ENCODE data around the gene KCNQ1. TPM values are rescaled to one million over a fixed set of nuclear protein-coding genes. Genes with fewer than 3 reads are reported as not detected.

Gene KCNQ1
- total and polyA plus RNA-seq, 9 of the 15 experiments (the other 6 are each of a cell fraction or from before 2014, with no cell fraction given): 0.44 TPM; not detected in 8

DNA sequence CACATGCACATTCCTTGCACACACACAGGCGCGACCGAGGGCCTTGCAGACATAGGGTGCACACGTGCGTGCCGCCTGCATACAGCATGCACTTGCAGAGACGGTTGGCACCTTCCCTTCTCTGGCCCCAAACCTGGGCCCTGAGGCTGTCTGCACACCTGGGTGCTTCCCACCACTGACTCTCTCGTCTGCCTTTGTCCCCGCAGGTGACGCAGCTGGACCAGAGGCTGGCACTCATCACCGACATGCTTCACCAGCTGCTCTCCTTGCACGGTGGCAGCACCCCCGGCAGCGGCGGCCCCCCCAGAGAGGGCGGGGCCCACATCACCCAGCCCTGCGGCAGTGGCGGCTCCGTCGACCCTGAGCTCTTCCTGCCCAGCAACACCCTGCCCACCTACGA is 402.8 kb downstream of the KCNQ1 start (continued):
- TF ChIP-seq, protein P1, sequence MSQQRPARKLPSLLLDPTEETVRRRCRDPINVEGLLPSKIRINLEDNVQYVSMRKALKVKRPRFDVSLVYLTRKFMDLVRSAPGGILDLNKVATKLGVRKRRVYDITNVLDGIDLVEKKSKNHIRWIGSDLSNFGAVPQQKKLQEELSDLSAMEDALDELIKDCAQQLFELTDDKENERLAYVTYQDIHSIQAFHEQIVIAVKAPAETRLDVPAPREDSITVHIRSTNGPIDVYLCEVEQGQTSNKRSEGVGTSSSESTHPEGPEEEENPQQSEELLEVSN (IDR thresholded peaks at IDR 0.05; ENCODE audit: borderline replicate concordance in 1 of 2, extremely low read depth in 1 of 2, insufficient read depth in 1 of 2, insufficient read length in 1 of 2, low read depth in 1 of 2, low read length in 1 of 2, poor library complexity in 1 of 2, severe bottlenecking in 1 of 2): no peak
- TF ChIP-seq PHB2 (IDR thresholded peaks at IDR 0.05; ENCODE audit: low read depth) (no peak), ZNF165 (CRISPR knock-in tag; IDR thresholded peaks at IDR 0.05; ENCODE audit: borderline replicate concordance) (no peak), TAF9B (IDR thresholded peaks at IDR 0.05; ENCODE audit: partially characterized antibody) (no peak)

DNA sequence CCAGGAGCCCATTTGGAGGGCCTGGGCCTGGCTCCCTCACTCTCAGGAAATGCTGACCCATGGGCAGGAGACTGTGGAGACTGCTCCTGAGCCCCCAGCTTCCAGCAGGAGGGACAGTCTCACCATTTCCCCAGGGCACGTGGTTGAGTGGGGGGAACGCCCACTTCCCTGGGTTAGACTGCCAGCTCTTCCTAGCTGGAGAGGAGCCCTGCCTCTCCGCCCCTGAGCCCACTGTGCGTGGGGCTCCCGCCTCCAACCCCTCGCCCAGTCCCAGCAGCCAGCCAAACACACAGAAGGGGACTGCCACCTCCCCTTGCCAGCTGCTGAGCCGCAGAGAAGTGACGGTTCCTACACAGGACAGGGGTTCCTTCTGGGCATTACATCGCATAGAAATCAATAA is 403.7 kb downstream of the KCNQ1 start:
- Histone ChIP-seq H3K4me3 (no peak overlapping the region), H3K27me3 (ENCODE audit: control insufficient read depth in 2 of 2, insufficient read depth in 2 of 2, low read length in 2 of 2) (no peaks in the 10 kb centered on the region; a peak in 1 of 5 replicates), H2AFZ (ENCODE audit: low read depth, low read length) (no peak overlapping the region), H3K4me2 (ENCODE audit: insufficient read depth, low read length) (no peak overlapping the region), H3K27ac (ENCODE audit: extremely low read depth, low read depth, low read length) (no peak overlapping the region), H3K9me3 (replicated peaks; ENCODE audit: control insufficient read depth, insufficient read depth, low read depth, low read length) (no peaks in the 10 kb centered on the region), H4K20me1 (replicated peaks; ENCODE audit: control insufficient read depth, insufficient read depth, low read length) (no peaks in the 10 kb centered on the region), H3K9me1 (ENCODE audit: control insufficient read depth, insufficient read depth, low read length) (peaks cover 5% of the 10 kb centered on the region), H3K79me2 (ENCODE audit: control insufficient read depth, insufficient read depth, low read length) (no peaks in the 10 kb centered on the region), H3K36me3 (ENCODE audit: control insufficient read depth, insufficient read depth, low read length) (no peaks in the 10 kb centered on the region), H3K9ac (ENCODE audit: insufficient read depth in 1 of 2, low read depth in 2 of 2, low read length in 2 of 2) (peak overlapping the region in 1 of 2 experiments; percentile 52; a peak in 1 of 4 replicates), H3K4me1 (replicated peaks in 1 of 2; ENCODE audit: control insufficient read depth in 2 of 2, insufficient read depth in 2 of 2, low read length in 2 of 2) (peaks cover 17 to 78% of the 10 kb centered on the region in 2 experiments)
- WGBS (ENCODE audit: insufficient coverage, low coverage, missing lambda C conversion rate): 45% methylated on average over 7 of the region's 9 CpGs
- CTCF ChIA-PET (ENCODE audit: low intra/inter-chr PET ratio): no interaction called here
- DNase-seq (ENCODE audit: extremely low read depth in 1 of 4, low spot score in 3 of 4) (no peak), FAIRE-seq (no peak), ATAC-seq (no peak)
- POLR2A ChIA-PET: interaction anchor here (0.6 kb wide), 1 partner anchor 33 kb away, joined by 3 read pairs; no protein-coding TSS in a partner anchor
- in situ Hi-C loops (cut with MboI): no loop called here
- intact Hi-C loops (cut with micrococcal nuclease): no loop called here
- TF ChIP-seq SMARCA4 (IDR thresholded peaks at IDR 0.05) (no peak), HNRNPK (IDR thresholded peaks at IDR 0.05; ENCODE audit: low read depth, low read length, poor library complexity, severe bottlenecking) (no peak), KLF13 (tag; IDR thresholded peaks at IDR 0.05; ENCODE audit: borderline replicate concordance, low read depth) (peak; percentile 44; the same call in 1 of the 2 replicates), ZNF668 (CRISPR knock-in tag; IDR thresholded peaks at IDR 0.05) (no peak)
- BruUV-seq (replicated peaks): no TSS peak
